NT2/D1 (cell line): ENCODE results near the gene CHMP3.

Experiments
- DNase-seq: peaks from one replicate; pipeline ENCODE4 v3.0.0-alpha.2; 2011; ENCODE audit warnings: low read depth, low spot score
- H3K27me3 ChIP-seq: 2 replicates; pipeline ENCODE4 v1.6.0; 2011; ENCODE audit warnings: mild to moderate bottlenecking; ENCODE audit not compliant: insufficient read length, insufficient read depth
- H3K36me3 ChIP-seq: 2 replicates; pipeline ENCODE4 v1.6.1; 2011; ENCODE audit warnings: mild to moderate bottlenecking, low read length, mixed read lengths; ENCODE audit not compliant: insufficient read depth, insufficient read length
- H3K4me1 ChIP-seq: 2 replicates; pipeline ENCODE4 v1.5.1; 2011; ENCODE audit not compliant: insufficient read depth, insufficient read length
- H3K4me3 ChIP-seq: 2 replicates; pipeline ENCODE4 v1.5.1; 2011; ENCODE audit warnings: low read depth; ENCODE audit not compliant: insufficient read length
- H3K9ac ChIP-seq: 2 replicates; pipeline ENCODE4 v1.6.0; 2011; ENCODE audit warnings: low read depth; ENCODE audit not compliant: insufficient read length
- H3K9me3 ChIP-seq: 2 replicates; pipeline ENCODE4 v1.5.1; 2011; ENCODE audit warnings: mild to moderate bottlenecking, low read length; ENCODE audit not compliant: insufficient read depth
- SUZ12 ChIP-seq: IDR thresholded peaks from 2 replicates; pipeline ENCODE4 v1.6.1; 2011; ENCODE audit not compliant: insufficient read length, insufficient read depth; ENCODE audit errors: extremely low read depth
- YY1 ChIP-seq: IDR thresholded peaks from 2 replicates; pipeline ENCODE4 v1.6.1; 2011; ENCODE audit not compliant: insufficient read length, insufficient read depth
- ZNF274 ChIP-seq: IDR thresholded peaks from 2 replicates; pipeline ENCODE4 v1.6.1; 2011; ENCODE audit warnings: mild to moderate bottlenecking, low read depth, low read length

Gene CHMP3

DNA sequence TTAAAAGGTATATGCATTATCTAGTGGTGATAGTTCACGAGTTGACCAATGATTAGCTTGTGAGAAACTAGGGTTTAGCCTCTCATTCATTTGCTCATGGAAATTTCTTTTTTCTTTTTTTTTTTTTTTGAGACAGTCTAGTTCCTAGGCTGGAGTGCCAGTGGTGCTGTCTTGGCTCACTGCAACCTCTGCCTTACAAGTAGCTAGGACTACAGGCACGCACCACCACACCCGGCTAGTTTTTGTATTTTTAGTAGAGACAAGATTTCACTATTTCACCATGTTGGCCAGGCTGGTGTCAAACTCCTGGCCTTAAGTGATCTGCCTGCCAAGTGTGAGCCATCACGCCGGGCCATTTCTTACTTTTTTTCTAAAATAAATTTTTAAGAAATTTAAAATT, 108.1 kb downstream of the CHMP3 start:
- Histone ChIP-seq H3K4me1 (no peaks in the 10 kb centered on the region), H3K9ac (no peak overlapping the region), H3K4me3 (no peak overlapping the region), H3K9me3 (no peaks in the 10 kb centered on the region), H3K36me3 (peaks cover 82% of the 10 kb centered on the region), H3K27me3 (no peaks in the 10 kb centered on the region)
- no peak for TF ChIP-seq SUZ12
- TF ChIP-seq ZNF274, result no peak
- TF ChIP-seq YY1, result no peak
- DNase-seq, result no peak

DNA sequence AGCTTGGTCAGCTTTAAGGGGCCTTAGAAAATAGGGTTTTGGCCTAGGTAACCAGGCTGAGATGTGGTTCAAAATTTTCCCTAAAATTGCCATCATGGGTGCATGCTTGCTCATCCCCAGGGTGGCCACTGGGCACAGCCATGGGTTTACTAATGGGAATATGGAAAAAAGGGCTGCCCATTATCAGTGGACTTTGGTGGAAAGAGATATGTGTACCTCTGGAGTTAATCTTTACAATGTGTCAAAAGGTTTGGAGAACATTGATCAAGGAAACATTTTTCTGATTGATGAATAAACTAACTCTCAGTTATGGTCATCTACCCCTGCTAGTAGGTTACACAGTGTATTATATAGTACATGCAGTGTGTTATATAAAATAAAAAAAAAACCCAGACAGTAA, 109.0 kb downstream of the CHMP3 start:
- Histone ChIP-seq H3K9ac (no peak overlapping the region), H3K9me3 (no peaks in the 10 kb centered on the region), H3K36me3 (peaks cover 83% of the 10 kb centered on the region), H3K4me3 (no peak overlapping the region), H3K27me3 (no peaks in the 10 kb centered on the region), H3K4me1 (no peaks in the 10 kb centered on the region)
- DNase-seq, result no peak
- TF ChIP-seq YY1, result no peak
- no peak for TF ChIP-seq ZNF274
- TF ChIP-seq SUZ12, result no peak

DNA sequence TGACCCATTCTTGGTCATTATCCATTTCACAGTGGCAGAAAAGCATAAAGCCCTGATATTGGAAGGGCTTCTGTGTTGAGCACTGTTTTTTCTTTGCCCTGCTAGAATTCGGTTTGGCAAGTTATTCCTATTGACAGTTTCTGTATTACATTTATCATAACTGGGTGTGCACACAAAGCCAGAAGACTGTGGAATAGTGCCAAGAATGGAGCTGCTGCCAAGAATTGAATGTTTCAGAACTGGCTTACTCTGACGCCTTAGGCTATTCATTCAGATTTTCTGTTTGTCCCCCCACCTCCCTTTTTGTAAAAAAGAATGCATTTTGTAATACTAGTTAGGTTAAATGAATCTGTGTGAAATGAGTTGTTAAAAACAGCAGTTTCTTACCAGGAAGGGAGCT, 109.4 kb downstream of the CHMP3 start:
- no peak for TF ChIP-seq YY1
- no peak for TF ChIP-seq ZNF274
- no peak for TF ChIP-seq SUZ12
- no peaks in the 10 kb centered on the region for H3K9me3 ChIP-seq
- no peak for DNase-seq
- no peak overlapping the region for H3K9ac ChIP-seq
- no peaks in the 10 kb centered on the region for H3K4me1 ChIP-seq
- peaks cover 83% of the 10 kb centered on the region for H3K36me3 ChIP-seq
- H3K27me3 ChIP-seq, result no peaks in the 10 kb centered on the region
- no peak overlapping the region for H3K4me3 ChIP-seq
